CD14-positive monocyte (primary cell): ENCODE data around the gene SLC22A12. TPM values are rescaled to one million over a fixed set of nuclear protein-coding genes. Genes with fewer than 3 reads are reported as not detected.

ENCODE experiments used
- DNase-seq, 3 donors: peaks; one replicate each; pipeline ENCODE4 v3.0.0-alpha.2; 2011 to 2022
- H2AFZ ChIP-seq: 2 replicates; pipeline ENCODE4 v1.6.0; 2012; ENCODE audit warnings: mild to moderate bottlenecking, low read depth, low read length, inconsistent platforms; ENCODE audit not compliant: insufficient read depth, poor library complexity, severe bottlenecking
- H3K27ac ChIP-seq, 2 donors: 1 replicate in 1 of 2; 2 replicates in 1 of 2; pipeline ENCODE4 v1.5.1; 2012 to 2013; ENCODE audit warnings: low read length in 2 of 2, control low read depth in 1 of 2, inconsistent platforms in 1 of 2, low read depth in 1 of 2, mild to moderate bottlenecking in 1 of 2
- H3K27me3 ChIP-seq, 2 donors: one replicate each; pipeline versions ENCODE4 v1.6.0 to v1.6.1; 2011 to 2013; ENCODE audit warnings: low read length in 2 of 2; ENCODE audit not compliant: control insufficient read depth in 2 of 2, insufficient read depth in 2 of 2
- H3K36me3 ChIP-seq, 2 donors: replicated peaks in 1 of 2; 1 replicate in 1 of 2; 2 replicates in 1 of 2; pipeline versions ENCODE4 v1.5.1 to v1.6.1; 2012 to 2013; ENCODE audit warnings: low read length in 2 of 2, control low read depth in 1 of 2, inconsistent platforms in 1 of 2, mild to moderate bottlenecking in 1 of 2; ENCODE audit not compliant: insufficient read depth in 2 of 2, control insufficient read depth in 1 of 2
- H3K4me1 ChIP-seq, 2 donors: 1 replicate in 1 of 2; 2 replicates in 1 of 2; pipeline versions ENCODE4 v1.5.1 to v1.6.1; 2012 to 2013; ENCODE audit warnings: low read length in 2 of 2, control low read depth in 1 of 2, inconsistent platforms in 1 of 2, mild to moderate bottlenecking in 1 of 2, moderate library complexity in 1 of 2; ENCODE audit not compliant: insufficient read depth in 2 of 2, control insufficient read depth in 1 of 2
- H3K4me2 ChIP-seq: replicated peaks from 2 replicates; pipeline ENCODE3; 2012; ENCODE audit warnings: low read length, moderate library complexity, mild to moderate bottlenecking; ENCODE audit not compliant: poor library complexity, severe bottlenecking; ENCODE audit errors: extremely low read depth
- H3K4me3 ChIP-seq, 3 experiments: fragments of 200-600 bp in 1 of 3; sonication (generic) in 1 of 3; replicated peaks in 1 of 3; 1 replicate in 2 of 3; 2 replicates in 1 of 3; pipeline ENCODE4 v1.5.1; 2011 to 2013; ENCODE audit warnings: low read length in 3 of 3, mild to moderate bottlenecking in 3 of 3, control low read depth in 2 of 3, low read depth in 2 of 3, inconsistent platforms in 1 of 3, moderate library complexity in 1 of 3
- H3K79me2 ChIP-seq: 2 replicates; pipeline ENCODE4 v1.6.0; 2012; ENCODE audit warnings: mild to moderate bottlenecking, control low read depth, inconsistent platforms, low read length, moderate library complexity; ENCODE audit not compliant: insufficient read depth
- H3K9ac ChIP-seq: 2 replicates; pipeline ENCODE4 v1.6.0; 2017; ENCODE audit warnings: low read length, mild to moderate bottlenecking; ENCODE audit not compliant: insufficient read depth, poor library complexity, severe bottlenecking
- H3K9me3 ChIP-seq, 2 donors: replicated peaks in 1 of 2; 1 replicate in 1 of 2; 2 replicates in 1 of 2; pipeline versions ENCODE4 v1.5.1 to v1.6.1; 2012 to 2013; ENCODE audit warnings: low read length in 2 of 2, control low read depth in 1 of 2; ENCODE audit not compliant: control insufficient read depth in 1 of 2, insufficient read depth in 1 of 2
- H4K20me1 ChIP-seq: 2 replicates; pipeline ENCODE4 v1.6.0; 2012; ENCODE audit warnings: mild to moderate bottlenecking, low read length, control low read depth, moderate library complexity; ENCODE audit not compliant: insufficient read depth
- H3K27ac Mint-ChIP-seq, 7 donors: one replicate each; pipeline ENCODE4 v1.8.0; 2020; ENCODE audit warnings: mild to moderate bottlenecking in 7 of 7, mixed read lengths in 7 of 7, moderate library complexity in 6 of 7, inconsistent platforms in 2 of 7
- H3K27me3 Mint-ChIP-seq, 3 donors: one replicate each; pipeline ENCODE4 v1.8.0; 2021 to 2022; ENCODE audit warnings: low read depth in 3 of 3, mild to moderate bottlenecking in 3 of 3, mixed read lengths in 3 of 3, moderate library complexity in 3 of 3, inconsistent platforms in 1 of 3
- H3K36me3 Mint-ChIP-seq, 2 donors: one replicate each; pipeline ENCODE4 v1.8.0; 2020; ENCODE audit warnings: mixed read lengths in 2 of 2, inconsistent platforms in 1 of 2, mild to moderate bottlenecking in 1 of 2
- H3K4me1 Mint-ChIP-seq: one replicate; pipeline ENCODE4 v1.8.0; 2020; ENCODE audit warnings: mild to moderate bottlenecking, mixed read lengths
- H3K4me3 Mint-ChIP-seq, 2 donors: one replicate each; pipeline ENCODE4 v1.8.0; 2020; ENCODE audit warnings: mild to moderate bottlenecking in 2 of 2, mixed read lengths in 2 of 2, moderate library complexity in 1 of 2
- H3K9me3 Mint-ChIP-seq, 7 donors: one replicate each; pipeline ENCODE4 v1.8.0; 2020 to 2022; ENCODE audit warnings: mixed read lengths in 7 of 7, mild to moderate bottlenecking in 6 of 7, moderate library complexity in 6 of 7, inconsistent platforms in 2 of 7
- CTCF ChIP-seq: fragments of 200-600 bp; IDR thresholded peaks from one replicate; pipeline ENCODE4 v1.8.0; 2022; ENCODE audit warnings: antibody characterized with exemption, mild to moderate bottlenecking
- WGBS: methylation state at CpG from one replicate; pipeline ENCODE4 v1.1.5; 2013; ENCODE audit warnings: missing lambda C conversion rate; ENCODE audit not compliant: insufficient coverage; 5-methylcytosine and 5-hydroxymethylcytosine counted together
- intact Hi-C, 2 donors: fragments of 100-400 bp; cut with micrococcal nuclease; formaldehyde crosslinking; loops; one replicate each; pipeline versions ENCODE4 v1.15.0 to v1.15.1; 2023
- polyA plus RNA-seq, 3 donors: library from polyadenylated mRNA; depleted of rRNA in 1 of 3; unstranded in 2 of 3; stranded (reverse) in 1 of 3; fragments of 300-500 nt in 2 of 3; fragments of >200 nt in 1 of 3; fragmentation: Illumina TruSeq in 2 of 3; gene quantifications; 1 replicate in 2 of 3; 2 replicates in 1 of 3; pipeline ENCODE4 v1.2.3, GENCODE V29; 2012 to 2021

Gene SLC22A12
- polyA plus RNA-seq, 3 donors = not detected

- Histone ChIP-seq H3K27ac (no peak overlapping the region), H3K36me3 (no peaks in the 10 kb centered on the region), H3K4me3 (no peak overlapping the region), H3K4me1 (peaks cover 3 to 5% of the 10 kb centered on the region in 2 donors), H2AFZ (no peak overlapping the region), H3K4me2 (no peak overlapping the region), H3K9me3 (peaks cover 0 to 15% of the 10 kb centered on the region in 2 donors), H4K20me1 (no peaks in the 10 kb centered on the region), H3K27me3 (peaks cover 26 to 39% of the 10 kb centered on the region in 2 donors), H3K79me2 (no peaks in the 10 kb centered on the region), H3K9ac (no peak overlapping the region)
- Mint-ChIP-seq H3K4me1 (peaks cover 8% of the 10 kb centered on the region), H3K9me3 (peaks cover 0 to 3% (median 0%) of the 10 kb centered on the region in 7 donors), H3K27ac (no peak overlapping the region), H3K27me3 (peaks cover 15 to 26% (median 22%) of the 10 kb centered on the region in 3 donors), H3K36me3 (no peaks in the 10 kb centered on the region), H3K4me3 (no peak overlapping the region)
- intact Hi-C loops = no loop called here
- WGBS = 67% methylated on average over 4 of the region's 4 CpGs
- no peak for TF ChIP-seq CTCF
- no peak for DNase-seq
Measured at GRCh38 chr11:64639885-64640284, 48.9 kb downstream of the SLC22A12 start.

- Mint-ChIP-seq H3K4me3 (no peak overlapping the region), H3K4me1 (peaks cover 10% of the 10 kb centered on the region), H3K9me3 (peaks cover 0 to 3% (median 0%) of the 10 kb centered on the region in 7 donors), H3K27me3 (peaks cover 28 to 41% (median 33%) of the 10 kb centered on the region in 3 donors), H3K36me3 (peaks cover 0 to 2% of the 10 kb centered on the region in 2 donors), H3K27ac (no peak overlapping the region)
- peaks cover 26 to 46% of the 10 kb centered on the region in 2 donors for H3K27me3 ChIP-seq
- no peak overlapping the region for H3K4me3 ChIP-seq
- no peak overlapping the region for H3K4me2 ChIP-seq
- H2AFZ ChIP-seq = no peak overlapping the region
- peaks cover 3 to 5% of the 10 kb centered on the region in 2 donors for H3K4me1 ChIP-seq
- intact Hi-C loops = no loop called here
- no peaks in the 10 kb centered on the region for H3K36me3 ChIP-seq
- H4K20me1 ChIP-seq = no peaks in the 10 kb centered on the region
- no peak for TF ChIP-seq CTCF
- WGBS = 52% methylated on average over 11 of the region's 11 CpGs
- no peak overlapping the region for H3K9ac ChIP-seq
- DNase-seq = no peak
- H3K27ac ChIP-seq = no peak overlapping the region
- peaks cover 0 to 15% of the 10 kb centered on the region in 2 donors for H3K9me3 ChIP-seq
- H3K79me2 ChIP-seq = no peaks in the 10 kb centered on the region
Measured at GRCh38 chr11:64641596-64642417, 50.8 kb downstream of the SLC22A12 start.
